H1 (cell line): ENCODE results near the gene MTURN. TPM values are rescaled to one million over a fixed set of nuclear protein-coding genes. Genes with fewer than 3 reads are reported as not detected.

Experiments used
- CTCF ChIA-PET: fragments of 300-600 bp; sonication (Branson Sonifier 250); formaldehyde crosslinking; loops from one replicate; lab custom pipeline; 2021; ENCODE audit not compliant: partially characterized antibody; lab: Charles Lee
- POLR2A ChIA-PET: fragments of 300-600 bp; sonication (Branson Sonifier 250); formaldehyde crosslinking; loops from one replicate; lab custom pipeline; 2021; ENCODE audit warnings: inconsistent platforms; ENCODE audit not compliant: partially characterized antibody; lab: Charles Lee
- DNase-seq, 2 experiments: peaks; one replicate each; pipeline versions ENCODE4 v3.0.0 to v3.0.0-alpha.2; 2010 to 2022; ENCODE audit warnings: low spot score in 2 of 2, low read depth in 1 of 2, mixed read lengths in 1 of 2
- FAIRE-seq: peaks from 2 replicates; lab custom pipeline; 2011; peaks lifted over from hg19 to GRCh38; lab: Jason Lieb, UNC
- H2AFZ ChIP-seq: 2 replicates; pipeline ENCODE4 v1.8.1; 2012; ENCODE audit warnings: low read length, inconsistent platforms
- H2AK5ac ChIP-seq: 2 replicates; pipeline ENCODE4 v1.6.1; 2013; ENCODE audit warnings: low read depth, low read length
- H2BK120ac ChIP-seq: replicated peaks from 2 replicates; pipeline ENCODE3; 2013; ENCODE audit warnings: low read depth, low read length, inconsistent platforms
- H2BK12ac ChIP-seq: 2 replicates; pipeline ENCODE4 v1.6.1; 2013; ENCODE audit warnings: low read depth, low read length
- H2BK15ac ChIP-seq: 2 replicates; pipeline ENCODE4 v1.6.1; 2013; ENCODE audit warnings: low read length
- H2BK20ac ChIP-seq: 2 replicates; pipeline ENCODE4 v1.6.1; 2013; ENCODE audit warnings: low read length
- H2BK5ac ChIP-seq: 2 replicates; pipeline ENCODE4 v1.6.1; 2013; ENCODE audit warnings: low read depth, low read length
- H3K14ac ChIP-seq: 2 replicates; pipeline ENCODE4 v1.6.1; 2013; ENCODE audit warnings: inconsistent platforms; ENCODE audit not compliant: insufficient read length
- H3K18ac ChIP-seq: 2 replicates; pipeline ENCODE4 v1.6.1; 2013; ENCODE audit warnings: low read length; ENCODE audit errors: extremely low read depth
- H3K23ac ChIP-seq: 2 replicates; pipeline ENCODE4 v1.6.1; 2013; ENCODE audit warnings: inconsistent platforms; ENCODE audit not compliant: insufficient read length
- H3K23me2 ChIP-seq: 2 replicates; pipeline ENCODE4 v1.6.1; 2013; ENCODE audit warnings: low read depth, low read length
- H3K27ac ChIP-seq: 2 replicates; pipeline ENCODE4 v1.6.1; 2011; ENCODE audit warnings: low read depth, low read length, inconsistent platforms
- H3K27me3 ChIP-seq, 4 experiments: replicated peaks in 1 of 4; 1 replicate in 1 of 4; 2 replicates in 3 of 4; pipeline versions ENCODE4 v1.6.1 to v1.8.1; 2011 to 2013; ENCODE audit warnings: low read length in 3 of 4, mild to moderate bottlenecking in 3 of 4, inconsistent platforms in 2 of 4, mixed read lengths in 2 of 4, moderate library complexity in 1 of 4; ENCODE audit not compliant: control insufficient read depth in 3 of 4, insufficient read depth in 3 of 4; ENCODE audit errors: extremely low read depth in 1 of 4
- H3K36me3 ChIP-seq, 4 experiments: 2 replicates each; pipeline versions ENCODE4 v1.6.1 to v1.8.1; 2011 to 2013; ENCODE audit warnings: mild to moderate bottlenecking in 4 of 4, low read length in 3 of 4, moderate library complexity in 2 of 4, control low read depth in 1 of 4, inconsistent platforms in 1 of 4; ENCODE audit not compliant: insufficient read depth in 4 of 4, control insufficient read depth in 2 of 4
- H3K4ac ChIP-seq: replicated peaks from 2 replicates; pipeline ENCODE3; 2013; ENCODE audit warnings: low read length, low read depth, mixed read lengths, inconsistent platforms; ENCODE audit not compliant: insufficient read length
- H3K4me1 ChIP-seq, 4 experiments: replicated peaks in 1 of 4; 1 replicate in 1 of 4; 2 replicates in 3 of 4; pipeline versions ENCODE4 v1.6.1 to v1.8.1; 2011 to 2013; ENCODE audit warnings: low read length in 3 of 4, inconsistent platforms in 2 of 4, mixed read lengths in 1 of 4; ENCODE audit not compliant: insufficient read depth in 4 of 4, control insufficient read depth in 3 of 4
- H3K4me2 ChIP-seq, 2 experiments: 2 replicates each; pipeline versions ENCODE4 v1.6.1 to v1.8.1; 2011 to 2013; ENCODE audit warnings: low read depth in 2 of 2, low read length in 2 of 2, control low read depth in 1 of 2, inconsistent platforms in 1 of 2, mild to moderate bottlenecking in 1 of 2; ENCODE audit not compliant: insufficient read depth in 1 of 2
- H3K4me3 ChIP-seq, 4 experiments: fragments of 200-600, 300-600 bp in 1 of 4; sonication (generic), shearing (Covaris generic), sonication (Bioruptor Twin) in 1 of 4; 2 replicates each; pipeline versions ENCODE4 v1.5.1 to v1.8.1; 2011 to 2016; ENCODE audit warnings: low read length in 4 of 4, low read depth in 3 of 4, control low read depth in 2 of 4, inconsistent platforms in 2 of 4, mild to moderate bottlenecking in 2 of 4, mixed read lengths in 1 of 4, moderate library complexity in 1 of 4; ENCODE audit not compliant: insufficient read depth in 2 of 4; ENCODE audit errors: extremely low read depth in 1 of 4
- H3K56ac ChIP-seq: replicated peaks from 2 replicates; pipeline ENCODE3; 2013; ENCODE audit warnings: low read depth, mild to moderate bottlenecking, mixed read lengths, low read length, inconsistent platforms; ENCODE audit not compliant: insufficient read length
- H3K79me1 ChIP-seq: 2 replicates; pipeline ENCODE4 v1.6.1; 2013; ENCODE audit warnings: low read depth, low read length, control low read depth
- H3K79me2 ChIP-seq, 2 experiments: 2 replicates each; pipeline versions ENCODE4 v1.6.1 to v1.8.1; 2012 to 2013; ENCODE audit warnings: low read length in 2 of 2, mild to moderate bottlenecking in 2 of 2, inconsistent platforms in 1 of 2; ENCODE audit not compliant: insufficient read depth in 2 of 2, control insufficient read depth in 1 of 2
- H3K9ac ChIP-seq, 4 experiments: replicated peaks in 1 of 4; 1 replicate in 1 of 4; 2 replicates in 3 of 4; pipeline versions ENCODE4 v1.6.1 to v1.8.1; 2011 to 2013; ENCODE audit warnings: low read depth in 3 of 4, low read length in 3 of 4, control low read depth in 2 of 4, mild to moderate bottlenecking in 2 of 4, moderate library complexity in 2 of 4, inconsistent platforms in 1 of 4; ENCODE audit errors: extremely low read depth in 1 of 4
- H3K9me3 ChIP-seq, 2 experiments: 2 replicates each; pipeline versions ENCODE4 v1.6.1 to v1.8.1; 2012 to 2013; ENCODE audit warnings: mild to moderate bottlenecking in 2 of 2, moderate library complexity in 2 of 2, control low read depth in 1 of 2, inconsistent platforms in 1 of 2, low read depth in 1 of 2, low read length in 1 of 2, mixed read lengths in 1 of 2; ENCODE audit not compliant: insufficient read depth in 2 of 2
- H4K20me1 ChIP-seq, 2 experiments: replicated peaks in 1 of 2; 2 replicates each; pipeline versions ENCODE3 to v1.8.1; 2011 to 2013; ENCODE audit warnings: inconsistent platforms in 2 of 2, low read length in 2 of 2, mild to moderate bottlenecking in 1 of 2; ENCODE audit not compliant: insufficient read depth in 2 of 2, control insufficient read depth in 1 of 2
- H4K5ac ChIP-seq: 2 replicates; pipeline ENCODE4 v1.6.1; 2013; ENCODE audit warnings: low read length, low read depth, mixed read lengths, inconsistent platforms; ENCODE audit not compliant: insufficient read length
- H4K8ac ChIP-seq: 2 replicates; pipeline ENCODE4 v1.8.0; 2013; ENCODE audit warnings: mild to moderate bottlenecking, moderate library complexity, low read length, inconsistent platforms; ENCODE audit not compliant: insufficient read depth; ENCODE audit errors: extremely low read depth
- H4K91ac ChIP-seq: replicated peaks from 2 replicates; pipeline ENCODE3; 2013; ENCODE audit warnings: low read length, mixed read lengths, inconsistent platforms; ENCODE audit not compliant: insufficient read length
- BACH1 ChIP-seq: IDR thresholded peaks from 2 replicates; pipeline ENCODE4 v1.6.1; 2012; ENCODE audit warnings: low read length, improper control_type of control experiment
- CHD1 ChIP-seq: IDR thresholded peaks from 2 replicates; pipeline ENCODE4 v1.6.1; 2012; ENCODE audit warnings: low read depth, low read length, improper control_type of control experiment
- SRF ChIP-seq: IDR thresholded peaks from 2 replicates; pipeline ENCODE4 v1.6.1; 2011; ENCODE audit warnings: mild to moderate bottlenecking, low read depth, low read length, moderate library complexity
- WGBS, 2 experiments: shearing (Covaris generic) in 1 of 2; methylation state at CpG; one replicate each; pipeline versions ENCODE4 v1.1.6 to v1.1.7; 2013 to 2015; ENCODE audit warnings: low lambda C conversion rate in 2 of 2, mixed read lengths in 2 of 2, inconsistent platforms in 1 of 2, low coverage in 1 of 2, missing lambda C conversion rate in 1 of 2; ENCODE audit not compliant: insufficient replicate concordance in 2 of 2, insufficient coverage in 1 of 2, insufficient read length in 1 of 2; ENCODE audit errors: extremely low coverage in 1 of 2, missing lambda C conversion rate in 1 of 2; 5-methylcytosine and 5-hydroxymethylcytosine counted together
- polyA plus RNA-seq, 7 experiments: library from polyadenylated mRNA; depleted of rRNA in 3 of 7; stranded (reverse) in 5 of 7; unstranded in 2 of 7; fragments of >200 nt in 5 of 7; fragments of 200-250 nt in 2 of 7; gene quantifications; 1 replicate in 5 of 7; 2 replicates in 1 of 7; 4 replicates in 1 of 7; pipeline versions ENCODE4 v1.2.1 to v1.2.3, GENCODE V29; 2011 to 2013; ENCODE audit warnings: missing spikeins in 2 of 7, mixed read lengths in 2 of 7
- total RNA-seq: library from RNA; stranded (reverse); fragmentation: NEBNext Ultra II Directional; extraction: Animal tissue kit (Norgen Biotek cat#: 25700); gene quantifications from 2 replicates; pipeline ENCODE4 v1.2.1, GENCODE V29; 2021
- TF ChIP-seq, protein P1 (sequence below): IDR thresholded peaks from 2 replicates; pipeline ENCODE4 v1.6.1; 2011; ENCODE audit warnings: low read length, improper control_type of control experiment

MTURN gene
- total and polyA plus RNA-seq, 2 of the 8 experiments (the other 6 are each of a cell fraction or from before 2014, with no cell fraction given): 2.6 to 5.8 TPM

DNA sequence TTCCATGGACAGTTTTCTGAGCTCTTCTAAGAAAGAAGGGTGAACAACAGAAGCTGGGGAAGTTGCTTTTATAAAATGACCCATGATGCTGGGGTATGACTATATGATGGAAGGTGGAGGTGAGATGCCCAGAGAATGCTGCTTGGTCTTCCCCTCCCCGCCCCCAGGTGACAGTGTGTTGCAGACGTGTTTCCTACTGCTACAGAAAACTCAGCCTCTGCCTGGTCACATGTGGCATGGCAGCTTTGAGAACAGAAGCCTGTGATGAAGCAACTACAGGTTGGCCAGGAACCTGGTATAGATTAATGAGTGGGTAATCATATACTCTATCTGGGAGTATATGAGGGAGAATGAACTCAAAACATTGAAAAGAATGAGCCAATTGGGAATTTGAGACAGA lies 67.1 kb downstream of the MTURN start:
- no peak overlapping the region for H2BK120ac ChIP-seq
- no peak overlapping the region for H2BK15ac ChIP-seq
- no peak overlapping the region for H2BK12ac ChIP-seq
- TF ChIP-seq CHD1 (no peak), BACH1 (no peak), SRF (no peak)
- TF ChIP-seq, protein P1, sequence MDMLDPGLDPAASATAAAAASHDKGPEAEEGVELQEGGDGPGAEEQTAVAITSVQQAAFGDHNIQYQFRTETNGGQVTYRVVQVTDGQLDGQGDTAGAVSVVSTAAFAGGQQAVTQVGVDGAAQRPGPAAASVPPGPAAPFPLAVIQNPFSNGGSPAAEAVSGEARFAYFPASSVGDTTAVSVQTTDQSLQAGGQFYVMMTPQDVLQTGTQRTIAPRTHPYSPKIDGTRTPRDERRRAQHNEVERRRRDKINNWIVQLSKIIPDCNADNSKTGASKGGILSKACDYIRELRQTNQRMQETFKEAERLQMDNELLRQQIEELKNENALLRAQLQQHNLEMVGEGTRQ: no peak
- CTCF ChIA-PET: interaction anchor here (1.3 kb wide), 1 partner anchor 24 kb away, joined by 3 read pairs; no protein-coding TSS in a partner anchor
- POLR2A ChIA-PET: no interaction called here
- 78% methylated on average over 2 of the region's 2 CpGs; no CpG with 5 or more reads in 1 of the 2 experiments for WGBS, 2 experiments
- DNase-seq: no peak
- no peak overlapping the region for H3K4me2 ChIP-seq
- no peak overlapping the region for H3K56ac ChIP-seq
- no peaks in the 10 kb centered on the region for H3K79me2 ChIP-seq
- H3K4ac ChIP-seq: no peak overlapping the region
- no peaks in the 10 kb centered on the region for H3K23me2 ChIP-seq
- H3K23ac ChIP-seq: no peak overlapping the region
- H2AFZ ChIP-seq: no peak overlapping the region
- peaks cover 6 to 15% of the 10 kb centered on the region in 2 experiments; a peak in 2 of 4 replicates for H3K9me3 ChIP-seq
- H3K27ac ChIP-seq: no peak overlapping the region
- H3K4me3 ChIP-seq: no peak overlapping the region
- H3K14ac ChIP-seq: no peak overlapping the region
- no peak overlapping the region for H4K5ac ChIP-seq
- H3K79me1 ChIP-seq: no peaks in the 10 kb centered on the region
- no peaks in the 10 kb centered on the region for H4K20me1 ChIP-seq
- no peaks in the 10 kb centered on the region for H3K4me1 ChIP-seq
- no peak overlapping the region for H3K18ac ChIP-seq
- no peak overlapping the region for H3K9ac ChIP-seq
- H4K91ac ChIP-seq: no peak overlapping the region
- H2AK5ac ChIP-seq: no peak overlapping the region
- no peak overlapping the region for H2BK20ac ChIP-seq
- FAIRE-seq: no peak
- no peak overlapping the region for H2BK5ac ChIP-seq
- no peaks in the 10 kb centered on the region; a peak in 1 of 8 replicates for H3K36me3 ChIP-seq
- H4K8ac ChIP-seq: no peak overlapping the region
- H3K27me3 ChIP-seq: no peaks in the 10 kb centered on the region
